ENCODE data around the gene PTPRC.

The PTPRC gene

GRCh38 chr1:198680174-198680875, 41.5 kb downstream of the PTPRC start:
- no peaks in the 10 kb centered on the region for H3K36me3 Mint-ChIP-seq (ENCODE audit: low read depth)
- H3K4me3 Mint-ChIP-seq, result no peak overlapping the region
- peaks cover 20% of the 10 kb centered on the region for H3K4me1 Mint-ChIP-seq
- H3K27ac Mint-ChIP-seq, result peak overlapping the region in 2 of 3 experiments; percentile 26 to 98
- TF ChIP-seq CTCF (IDR thresholded peaks at IDR 0.05; ENCODE audit: unreplicated experiment in 3 of 3), result no peak
- H3K9me3 Mint-ChIP-seq, result no peaks in the 10 kb centered on the region
- H3K27me3 Mint-ChIP-seq (ENCODE audit: low read depth), result no peaks in the 10 kb centered on the region

- H3K4me3 Mint-ChIP-seq, result no peak overlapping the region
- no peak for TF ChIP-seq CTCF (IDR thresholded peaks at IDR 0.05; ENCODE audit: unreplicated experiment in 3 of 3)
- H3K4me1 Mint-ChIP-seq, result peaks cover 20% of the 10 kb centered on the region
- H3K36me3 Mint-ChIP-seq (ENCODE audit: low read depth), result no peaks in the 10 kb centered on the region
- peak overlapping the region; percentile 78 to 98 (median 82) for H3K27ac Mint-ChIP-seq
- no peaks in the 10 kb centered on the region for H3K27me3 Mint-ChIP-seq (ENCODE audit: low read depth)
- no peaks in the 10 kb centered on the region for H3K9me3 Mint-ChIP-seq
Observed at GRCh38 chr1:198681252-198681651, 42.4 kb downstream of the PTPRC start.

GRCh38 chr1:198681831-198682759, 43.3 kb downstream of the PTPRC start:
- H3K9me3 Mint-ChIP-seq, result no peaks in the 10 kb centered on the region
- no peaks in the 10 kb centered on the region for H3K36me3 Mint-ChIP-seq (ENCODE audit: low read depth)
- no peak for TF ChIP-seq CTCF (IDR thresholded peaks at IDR 0.05; ENCODE audit: unreplicated experiment in 3 of 3)
- no peaks in the 10 kb centered on the region for H3K27me3 Mint-ChIP-seq (ENCODE audit: low read depth)
- H3K27ac Mint-ChIP-seq, result peak overlapping the region; percentile 82 to 98 (median 94)
- H3K4me1 Mint-ChIP-seq, result peaks cover 20% of the 10 kb centered on the region
- H3K4me3 Mint-ChIP-seq, result peak overlapping the region; percentile 23 to 46 (median 36)

GRCh38 chr1:198682850-198683249, 44.0 kb downstream of the PTPRC start:
- peak overlapping the region; percentile 82 to 98 (median 94) for H3K27ac Mint-ChIP-seq
- H3K4me1 Mint-ChIP-seq, result peaks cover 20% of the 10 kb centered on the region
- no peaks in the 10 kb centered on the region for H3K27me3 Mint-ChIP-seq (ENCODE audit: low read depth)
- H3K9me3 Mint-ChIP-seq, result no peaks in the 10 kb centered on the region
- no peak overlapping the region for H3K4me3 Mint-ChIP-seq
- H3K36me3 Mint-ChIP-seq (ENCODE audit: low read depth), result no peaks in the 10 kb centered on the region
- TF ChIP-seq CTCF (IDR thresholded peaks at IDR 0.05; ENCODE audit: unreplicated experiment in 3 of 3), result no peak

GRCh38 chr1:198683449-198683848, 44.6 kb downstream of the PTPRC start:
- peak overlapping the region in 2 of 3 experiments; percentile 94 to 98 for H3K27ac Mint-ChIP-seq
- H3K27me3 Mint-ChIP-seq (ENCODE audit: low read depth), result no peaks in the 10 kb centered on the region
- TF ChIP-seq CTCF (IDR thresholded peaks at IDR 0.05; ENCODE audit: unreplicated experiment in 3 of 3), result no peak
- H3K36me3 Mint-ChIP-seq (ENCODE audit: low read depth), result no peaks in the 10 kb centered on the region
- no peaks in the 10 kb centered on the region for H3K9me3 Mint-ChIP-seq
- H3K4me1 Mint-ChIP-seq, result peaks cover 20% of the 10 kb centered on the region
- H3K4me3 Mint-ChIP-seq, result no peak overlapping the region
